Mammary epithelial cell (primary cell): ENCODE measurements around the gene AGAP1.

Source experiments
- EZH2 ChIP-seq: IDR thresholded peaks from 2 replicates; pipeline ENCODE4 v1.6.1; 2012; ENCODE audit warnings: low read length, inconsistent platforms, borderline replicate concordance
- TF ChIP-seq, protein P1 (sequence below), 2 donors: IDR thresholded peaks in 1 of 2; conservative IDR thresholded peaks in 1 of 2; 2 replicates each; pipeline ENCODE4 v1.5.1; 2011 to 2012; ENCODE audit warnings: inconsistent platforms in 2 of 2, low read length in 2 of 2, mild to moderate bottlenecking in 2 of 2, control low read depth in 1 of 2, low read depth in 1 of 2; ENCODE audit not compliant: insufficient read depth in 1 of 2; ENCODE audit errors: extremely low read depth in 1 of 2

- TF ChIP-seq, protein P1, sequence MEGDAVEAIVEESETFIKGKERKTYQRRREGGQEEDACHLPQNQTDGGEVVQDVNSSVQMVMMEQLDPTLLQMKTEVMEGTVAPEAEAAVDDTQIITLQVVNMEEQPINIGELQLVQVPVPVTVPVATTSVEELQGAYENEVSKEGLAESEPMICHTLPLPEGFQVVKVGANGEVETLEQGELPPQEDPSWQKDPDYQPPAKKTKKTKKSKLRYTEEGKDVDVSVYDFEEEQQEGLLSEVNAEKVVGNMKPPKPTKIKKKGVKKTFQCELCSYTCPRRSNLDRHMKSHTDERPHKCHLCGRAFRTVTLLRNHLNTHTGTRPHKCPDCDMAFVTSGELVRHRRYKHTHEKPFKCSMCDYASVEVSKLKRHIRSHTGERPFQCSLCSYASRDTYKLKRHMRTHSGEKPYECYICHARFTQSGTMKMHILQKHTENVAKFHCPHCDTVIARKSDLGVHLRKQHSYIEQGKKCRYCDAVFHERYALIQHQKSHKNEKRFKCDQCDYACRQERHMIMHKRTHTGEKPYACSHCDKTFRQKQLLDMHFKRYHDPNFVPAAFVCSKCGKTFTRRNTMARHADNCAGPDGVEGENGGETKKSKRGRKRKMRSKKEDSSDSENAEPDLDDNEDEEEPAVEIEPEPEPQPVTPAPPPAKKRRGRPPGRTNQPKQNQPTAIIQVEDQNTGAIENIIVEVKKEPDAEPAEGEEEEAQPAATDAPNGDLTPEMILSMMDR (conservative IDR thresholded peaks at IDR 0.05 in 1 of 2, IDR thresholded peaks at IDR 0.05 in 1 of 2; ENCODE audit: extremely low read depth in 1 of 2, insufficient read depth in 1 of 2, low read depth in 1 of 2, low read length in 2 of 2) = no peak
- no peak for TF ChIP-seq EZH2
Observed at GRCh38 chr2:235734168-235734567, 240.3 kb downstream of the AGAP1 start.
